Activated B cell treated with CpG ODN at 0.5 μM for 24 hours (primary cell): ENCODE results near the gene IQCE. TPM values are rescaled to one million over a fixed set of nuclear protein-coding genes. Genes with fewer than 3 reads are reported as not detected.
"Not testable (repeated sequence)": the region's sequence is repeated elsewhere in the genome, so short reads cannot be mapped to it uniquely, and the experiment has no call there.

ENCODE experiments used
- ATAC-seq: fragments of 200-7000 bp; cut with Tn5 transposase; one replicate; pipeline ENCODE4 v1.10.0; 2021; ENCODE audit warnings: low read depth, mild to moderate bottlenecking, moderate library complexity
- CTCF ChIA-PET: fragments of 350-600 bp; sonication (Branson Sonifier 250); formaldehyde crosslinking; loops from one replicate; lab custom pipeline; 2021; ENCODE audit warnings: antibody characterized with exemption; lab: Charles Lee
- POLR2A ChIA-PET: fragments of 350-600 bp; sonication (Branson Sonifier 250); formaldehyde crosslinking; loops from one replicate; lab custom pipeline; 2021; ENCODE audit warnings: antibody characterized with exemption; lab: Charles Lee
- DNase-seq: peaks from one replicate; pipeline ENCODE4 v3.0.0; 2022
- H3K27ac Mint-ChIP-seq: one replicate; pipeline ENCODE4 v1.8.0; 2020; ENCODE audit warnings: mixed read lengths
- H3K27me3 Mint-ChIP-seq: one replicate; pipeline ENCODE4 v1.8.0; 2021; ENCODE audit warnings: mixed read lengths
- H3K36me3 Mint-ChIP-seq: one replicate; pipeline ENCODE4 v1.8.0; 2021; ENCODE audit warnings: low read depth, mixed read lengths
- H3K4me1 Mint-ChIP-seq: one replicate; pipeline ENCODE4 v1.8.0; 2021; ENCODE audit warnings: mixed read lengths
- H3K4me3 Mint-ChIP-seq: one replicate; pipeline ENCODE4 v1.8.0; 2020; ENCODE audit warnings: mild to moderate bottlenecking, mixed read lengths
- H3K9me3 Mint-ChIP-seq: one replicate; pipeline ENCODE4 v1.8.0; 2020; ENCODE audit warnings: mixed read lengths
- CTCF ChIP-seq: fragments of 200-600 bp; IDR thresholded peaks from one replicate; pipeline ENCODE4 v1.8.0; 2022; ENCODE audit warnings: antibody characterized with exemption, mild to moderate bottlenecking
- intact Hi-C: fragments of 100-400 bp; cut with micrococcal nuclease; formaldehyde crosslinking; loops from one replicate; pipeline ENCODE4 v1.15.1; 2024
- total RNA-seq: library from RNA; stranded (reverse); gene quantifications from 2 replicates; pipeline ENCODE4 v1.2.3, GENCODE V29; 2022

IQCE gene
- total RNA-seq, 1 donor from 2014 or later, result 7.7 TPM

- DNase-seq (no peak), ATAC-seq (no peak)
- H3K36me3 Mint-ChIP-seq, result no peaks in the 10 kb centered on the region
- ChIA-PET POLR2A (no interaction called here), CTCF (interaction anchor here (1.0 to 1.8 kb wide), 2 partner anchors 103 kb away, joined by 4 to 11 read pairs; no protein-coding TSS in a partner anchor)
- TF ChIP-seq CTCF, result no peak
- H3K4me3 Mint-ChIP-seq, result no peak overlapping the region
- intact Hi-C loops, result no loop called here
- H3K27ac Mint-ChIP-seq, result no peak overlapping the region
- H3K27me3 Mint-ChIP-seq, result no peaks in the 10 kb centered on the region
- H3K4me1 Mint-ChIP-seq, result peaks cover 22% of the 10 kb centered on the region
- no peaks in the 10 kb centered on the region for H3K9me3 Mint-ChIP-seq
These were observed 48.5 kb downstream of the IQCE start for GRCh38 chr7:2607122-2607922.

- CTCF ChIA-PET, result interaction anchor here (1.0 to 1.8 kb wide), 9 partner anchors 10 to 156 kb away, joined by 3 to 11 read pairs (median 6); partner anchors contain the start of gene BRAT1
- Mint-ChIP-seq H3K9me3 (no peaks in the 10 kb centered on the region), H3K27ac (peak overlapping the region; percentile 50), H3K4me3 (peak overlapping the region; percentile 71), H3K36me3 (no peaks in the 10 kb centered on the region), H3K4me1 (peaks cover 25% of the 10 kb centered on the region), H3K27me3 (no peaks in the 10 kb centered on the region)
- intact Hi-C loops, result loop anchor here (2.0 kb wide), 4 partner anchors 33 to 131 kb away; partner anchors contain the start of gene GRIFIN
- DNase-seq (no peak), ATAC-seq (no peak)
- POLR2A ChIA-PET, result interaction anchor here (0.7 to 1.6 kb wide), 7 partner anchors 12 to 255 kb away, joined by 3 to 9 read pairs (median 4); partner anchors contain the start of gene TTYH3
- no peak for TF ChIP-seq CTCF
These were observed 49.4 kb downstream of the IQCE start for GRCh38 chr7:2607923-2608904.

- ChIA-PET CTCF (interaction anchor here (1.0 to 1.8 kb wide), 9 partner anchors 10 to 157 kb away, joined by 3 to 11 read pairs (median 6); partner anchors contain the start of gene BRAT1), POLR2A (interaction anchor here (0.7 to 1.6 kb wide), 9 partner anchors 9 to 255 kb away, joined by 3 to 9 read pairs (median 4); partner anchors contain the start of gene TTYH3)
- Mint-ChIP-seq H3K36me3 (no peaks in the 10 kb centered on the region), H3K4me1 (peaks cover 27% of the 10 kb centered on the region), H3K4me3 (peak overlapping the region; percentile 71), H3K27me3 (no peaks in the 10 kb centered on the region), H3K9me3 (no peaks in the 10 kb centered on the region), H3K27ac (peak overlapping the region; percentile 50)
- TF ChIP-seq CTCF, result no peak
- peak; percentile 93 for ATAC-seq
- intact Hi-C loops, result loop anchor here (1.0 to 2.0 kb wide), 5 partner anchors 22 to 132 kb away; partner anchors contain the start of genes GRIFIN and TTYH3
- DNase-seq, result no peak
These were observed 50.2 kb downstream of the IQCE start for GRCh38 chr7:2608921-2609411.

GRCh38 chr7:2609646-2610045 is 50.9 kb downstream of the IQCE start:
- not testable (repeated sequence) for H3K9me3 Mint-ChIP-seq, DNase-seq, H3K36me3 Mint-ChIP-seq, H3K27ac Mint-ChIP-seq, H3K27me3 Mint-ChIP-seq, ATAC-seq, H3K4me3 Mint-ChIP-seq
- intact Hi-C loops, result loop anchor here (1.0 to 2.0 kb wide), 5 partner anchors 22 to 133 kb away; partner anchors contain the start of genes GRIFIN and TTYH3
- POLR2A ChIA-PET, result interaction anchor here (0.7 to 1.2 kb wide), 4 partner anchors 9 to 32 kb away, joined by 4 to 9 read pairs (median 5); partner anchors contain the start of gene TTYH3
- H3K4me1 Mint-ChIP-seq, result peaks cover 33% of the 10 kb centered on the region
- CTCF ChIA-PET, result interaction anchor here (1.1 to 1.8 kb wide), 7 partner anchors 9 to 158 kb away, joined by 3 to 11 read pairs (median 6); partner anchors contain the start of gene BRAT1

- no peaks in the 10 kb centered on the region for H3K9me3 Mint-ChIP-seq
- ChIA-PET CTCF (interaction anchor here (0.7 kb wide), 1 partner anchor 64 kb away, joined by 3 read pairs; no protein-coding TSS in a partner anchor), POLR2A (interaction anchor here (0.6 kb wide), 1 partner anchor 214 kb away, joined by 3 read pairs; no protein-coding TSS in a partner anchor)
- H3K4me1 Mint-ChIP-seq, result peaks cover 34% of the 10 kb centered on the region
- H3K36me3 Mint-ChIP-seq, result no peaks in the 10 kb centered on the region
- no peaks in the 10 kb centered on the region for H3K27me3 Mint-ChIP-seq
- H3K27ac Mint-ChIP-seq, result no peak overlapping the region
- intact Hi-C loops, result no loop called here
- DNase-seq, result no peak
- ATAC-seq, result no peak
- H3K4me3 Mint-ChIP-seq, result no peak overlapping the region
- TF ChIP-seq CTCF, result no peak
These were observed 51.7 kb downstream of the IQCE start for GRCh38 chr7:2610466-2610865.
